Endothelial cell of umbilical vein (primary cell): ENCODE results near the gene WASL. TPM values are rescaled to one million over a fixed set of nuclear protein-coding genes. Genes with fewer than 3 reads are reported as not detected.

Experiments used
- BruUV-seq: library from RNA; stranded (reverse); fragments of 400-500 nt; replicated peaks from 2 replicates; lab custom pipeline; 2021; lab: Mats Ljungman, UMichigan
- CTCF ChIA-PET: fragments of 300-600, 350-600 bp; sonication (Branson Sonifier 250); formaldehyde crosslinking; loops from one replicate; lab custom pipeline; 2021; ENCODE audit warnings: antibody characterized with exemption, inconsistent platforms; lab: Charles Lee
- POLR2A ChIA-PET: fragments of 300-600, 350-600 bp; sonication (Branson Sonifier 250); formaldehyde crosslinking; loops from one replicate; lab custom pipeline; 2021; ENCODE audit warnings: antibody characterized with exemption, inconsistent platforms; lab: Charles Lee
- DNase-seq: peaks from one replicate; pipeline ENCODE4 v3.0.0-alpha.2; 2011; ENCODE audit warnings: low read depth, low spot score
- FAIRE-seq: peaks from 2 replicates; lab custom pipeline; 2011; peaks lifted over from hg19 to GRCh38; lab: Jason Lieb, UNC
- H2AFZ ChIP-seq: 2 replicates; pipeline ENCODE4 v1.6.0; 2012; ENCODE audit warnings: low read depth, low read length, control low read depth, inconsistent platforms
- H3K27ac ChIP-seq: 2 replicates; pipeline ENCODE4 v1.5.1; 2011; ENCODE audit warnings: low read depth, mild to moderate bottlenecking, control low read depth, low read length, moderate library complexity; ENCODE audit not compliant: insufficient read depth
- H3K27me3 ChIP-seq, 2 experiments: 2 replicates each; pipeline versions ENCODE4 v1.6.0 to v1.6.1; 2011; ENCODE audit warnings: low read length in 2 of 2, mixed read lengths in 1 of 2; ENCODE audit not compliant: control insufficient read depth in 2 of 2, insufficient read depth in 2 of 2
- H3K36me3 ChIP-seq, 2 experiments: 2 replicates in 1 of 2; 3 replicates in 1 of 2; pipeline ENCODE4 v1.5.1; 2011; ENCODE audit warnings: low read length in 2 of 2, mild to moderate bottlenecking in 1 of 2, moderate library complexity in 1 of 2; ENCODE audit not compliant: control insufficient read depth in 2 of 2, insufficient read depth in 2 of 2; ENCODE audit errors: extremely low read depth in 1 of 2
- H3K4me1 ChIP-seq: 3 replicates; pipeline ENCODE4 v1.5.1; 2011; ENCODE audit warnings: mild to moderate bottlenecking, low read length; ENCODE audit not compliant: control insufficient read depth, insufficient read depth; ENCODE audit errors: extremely low read depth
- H3K4me2 ChIP-seq: 2 replicates; pipeline ENCODE4 v1.6.1; 2011; ENCODE audit warnings: low read length, control low read depth, mixed read lengths; ENCODE audit not compliant: insufficient read depth
- H3K4me3 ChIP-seq, 3 experiments: fragments of 200-600 bp in 1 of 3; sonication (generic), shearing (Covaris generic) in 1 of 3; replicated peaks in 1 of 3; 2 replicates each; pipeline ENCODE4 v1.5.1; 2011 to 2016; ENCODE audit warnings: control low read depth in 3 of 3, low read length in 3 of 3, mild to moderate bottlenecking in 2 of 3, inconsistent platforms in 1 of 3, low read depth in 1 of 3, moderate library complexity in 1 of 3; ENCODE audit not compliant: insufficient read depth in 1 of 3
- H3K79me2 ChIP-seq: 2 replicates; pipeline ENCODE4 v1.6.0; 2012; ENCODE audit warnings: low read length, inconsistent platforms; ENCODE audit not compliant: control insufficient read depth, insufficient read depth
- H3K9ac ChIP-seq: replicated peaks from 2 replicates; pipeline ENCODE3; 2011; ENCODE audit warnings: low read length, control low read depth; ENCODE audit not compliant: insufficient read depth; ENCODE audit errors: extremely low read depth
- H3K9me1 ChIP-seq: replicated peaks from 3 replicates; pipeline ENCODE4 v1.6.0; 2011; ENCODE audit warnings: mild to moderate bottlenecking, low read length; ENCODE audit not compliant: control insufficient read depth, insufficient read depth; ENCODE audit errors: extremely low read depth
- H3K9me3 ChIP-seq: replicated peaks from 2 replicates; pipeline ENCODE4 v1.5.1; 2012; ENCODE audit warnings: low read length, inconsistent platforms; ENCODE audit not compliant: control insufficient read depth, insufficient read depth
- H4K20me1 ChIP-seq: replicated peaks from 2 replicates; pipeline ENCODE3; 2011; ENCODE audit warnings: mild to moderate bottlenecking, low read length; ENCODE audit not compliant: control insufficient read depth, insufficient read depth; ENCODE audit errors: extremely low read depth
- EZH2 ChIP-seq: IDR thresholded peaks from 2 replicates; pipeline ENCODE4 v1.6.1; 2012; ENCODE audit warnings: borderline replicate concordance, low read depth, mild to moderate bottlenecking, moderate library complexity, low read length, inconsistent platforms; ENCODE audit not compliant: severe bottlenecking
- FOS ChIP-seq: IDR thresholded peaks from 2 replicates; pipeline ENCODE4 v1.6.1; 2011; ENCODE audit warnings: mild to moderate bottlenecking, low read length, moderate library complexity, borderline replicate concordance; ENCODE audit not compliant: insufficient read depth
- GATA2 ChIP-seq: IDR thresholded peaks from 2 replicates; pipeline ENCODE4 v1.7.0; 2011; ENCODE audit warnings: low read depth, mild to moderate bottlenecking, moderate library complexity, mixed read lengths, low read length; ENCODE audit not compliant: insufficient read length, insufficient read depth
- JUN ChIP-seq: IDR thresholded peaks from 2 replicates; pipeline ENCODE4 v1.6.1; 2011; ENCODE audit warnings: borderline replicate concordance, low read depth; ENCODE audit not compliant: insufficient read length, insufficient read depth
- MYC ChIP-seq: IDR thresholded peaks from one replicate; pipeline ENCODE4 v1.6.1; 2011; ENCODE audit warnings: mild to moderate bottlenecking, low read depth, low read length
- POLR2A ChIP-seq: IDR thresholded peaks from 2 replicates; pipeline ENCODE4 v1.6.1; 2012; ENCODE audit warnings: low read depth, mild to moderate bottlenecking, control low read depth, low read length
- POLR2AphosphoS5 ChIP-seq: IDR thresholded peaks from 2 replicates; pipeline ENCODE4 v1.6.1; 2012; ENCODE audit warnings: low read depth, mild to moderate bottlenecking, control low read depth, low read length, moderate library complexity; ENCODE audit not compliant: insufficient read depth
- dilution Hi-C: fragments of 300-500 bp; cut with MboI; formaldehyde crosslinking; loops from one replicate; pipeline ENCODE4 v1.15.0; 2019; ENCODE audit warnings: low sequenced_read_pairs; ENCODE audit not compliant: extremely low pct_ligation_motif_present
- intact Hi-C: fragments of 100-400 bp; cut with micrococcal nuclease; formaldehyde crosslinking; loops from one replicate; pipeline ENCODE4 v1.10.0; 2022
- polyA plus RNA-seq, 4 experiments: library from polyadenylated mRNA; depleted of rRNA in 3 of 4; stranded (reverse) in 3 of 4; unstranded in 1 of 4; fragments of >200 nt; gene quantifications; 2 replicates each; pipeline versions ENCODE4 v1.2.1 to v1.2.3, GENCODE V29; 2011 to 2012; ENCODE audit warnings: missing spikeins in 1 of 4
- total RNA-seq: library from RNA; stranded (reverse); gene quantifications from 2 replicates; pipeline ENCODE4 v1.2.3, GENCODE V29; 2021
- TF ChIP-seq, protein P1 (sequence below): IDR thresholded peaks from 2 replicates; pipeline ENCODE4 v1.6.1; 2011; ENCODE audit not compliant: insufficient read depth, insufficient read length
- TF ChIP-seq, protein P2 (sequence below), 2 donors: IDR thresholded peaks; 1 replicate in 1 of 2; 2 replicates in 1 of 2; pipeline ENCODE4 v1.5.1; 2011; ENCODE audit warnings: low read length in 2 of 2, mild to moderate bottlenecking in 2 of 2, moderate library complexity in 2 of 2, control low read depth in 1 of 2, inconsistent platforms in 1 of 2, low read depth in 1 of 2; ENCODE audit not compliant: insufficient read depth in 1 of 2; ENCODE audit errors: extremely low read depth in 1 of 2

WASL gene
- total and polyA plus RNA-seq, 2 donors (not counting 3 experiments of a cell fraction or from before 2014, with no cell fraction given) = 5.2 to 24.0 TPM

DNA sequence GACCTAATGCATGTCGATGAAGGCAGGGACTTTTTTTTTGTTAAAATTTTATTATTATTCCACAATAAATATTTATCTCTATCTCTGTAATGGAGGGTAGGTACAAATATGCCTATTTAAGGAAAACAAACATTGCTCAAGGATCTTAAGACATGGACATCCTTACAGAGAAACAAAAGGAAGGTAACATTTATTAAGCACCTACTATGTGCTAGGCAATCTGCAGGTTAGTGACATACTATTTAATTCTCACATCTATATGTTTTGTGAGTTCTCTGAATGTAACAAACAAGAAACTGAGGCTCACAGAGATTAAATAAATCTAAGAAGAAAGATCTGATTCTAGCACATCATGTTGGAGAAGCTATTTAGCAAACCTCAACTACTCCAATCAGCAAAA lies 61.1 kb downstream of the WASL start:
- Histone ChIP-seq H3K36me3 (peaks cover 5 to 6% of the 10 kb centered on the region in 2 experiments), H3K4me3 (no peak overlapping the region), H3K27ac (no peak overlapping the region), H3K4me2 (no peak overlapping the region), H3K9ac (no peak overlapping the region), H3K79me2 (no peaks in the 10 kb centered on the region), H3K9me1 (no peaks in the 10 kb centered on the region), H3K9me3 (no peaks in the 10 kb centered on the region), H4K20me1 (no peaks in the 10 kb centered on the region), H2AFZ (no peak overlapping the region), H3K4me1 (no peaks in the 10 kb centered on the region), H3K27me3 (no peaks in the 10 kb centered on the region)
- POLR2A ChIA-PET = no interaction called here
- CTCF ChIA-PET = no interaction called here
- intact Hi-C loops = no loop called here
- DNase-seq (no peak), FAIRE-seq (no peak)
- dilution Hi-C loops = no loop called here
- TF ChIP-seq EZH2 (no peak), POLR2A (no peak), FOS (no peak), GATA2 (no peak), POLR2AphosphoS5 (no peak), JUN (no peak), MYC (no peak)
- TF ChIP-seq, protein P1, sequence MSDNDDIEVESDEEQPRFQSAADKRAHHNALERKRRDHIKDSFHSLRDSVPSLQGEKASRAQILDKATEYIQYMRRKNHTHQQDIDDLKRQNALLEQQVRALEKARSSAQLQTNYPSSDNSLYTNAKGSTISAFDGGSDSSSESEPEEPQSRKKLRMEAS = no peak
- TF ChIP-seq, protein P2, sequence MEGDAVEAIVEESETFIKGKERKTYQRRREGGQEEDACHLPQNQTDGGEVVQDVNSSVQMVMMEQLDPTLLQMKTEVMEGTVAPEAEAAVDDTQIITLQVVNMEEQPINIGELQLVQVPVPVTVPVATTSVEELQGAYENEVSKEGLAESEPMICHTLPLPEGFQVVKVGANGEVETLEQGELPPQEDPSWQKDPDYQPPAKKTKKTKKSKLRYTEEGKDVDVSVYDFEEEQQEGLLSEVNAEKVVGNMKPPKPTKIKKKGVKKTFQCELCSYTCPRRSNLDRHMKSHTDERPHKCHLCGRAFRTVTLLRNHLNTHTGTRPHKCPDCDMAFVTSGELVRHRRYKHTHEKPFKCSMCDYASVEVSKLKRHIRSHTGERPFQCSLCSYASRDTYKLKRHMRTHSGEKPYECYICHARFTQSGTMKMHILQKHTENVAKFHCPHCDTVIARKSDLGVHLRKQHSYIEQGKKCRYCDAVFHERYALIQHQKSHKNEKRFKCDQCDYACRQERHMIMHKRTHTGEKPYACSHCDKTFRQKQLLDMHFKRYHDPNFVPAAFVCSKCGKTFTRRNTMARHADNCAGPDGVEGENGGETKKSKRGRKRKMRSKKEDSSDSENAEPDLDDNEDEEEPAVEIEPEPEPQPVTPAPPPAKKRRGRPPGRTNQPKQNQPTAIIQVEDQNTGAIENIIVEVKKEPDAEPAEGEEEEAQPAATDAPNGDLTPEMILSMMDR (IDR thresholded peaks at IDR 0.05; ENCODE audit: extremely low read depth in 1 of 2, insufficient read depth in 1 of 2, low read depth in 1 of 2, low read length in 2 of 2) = no peak
- BruUV-seq = no TSS peak
